B cell (primary cell): Measurements from ENCODE around the gene LRRC8D. TPM values are rescaled to one million over a fixed set of nuclear protein-coding genes. Genes with fewer than 3 reads are reported as not detected.

ENCODE experiments used
- ATAC-seq: fragments of 200-7000 bp; cut with Tn5 transposase; one replicate; pipeline ENCODE4 v1.10.0; 2021; ENCODE audit warnings: low read depth, mild to moderate bottlenecking, moderate number of reproducible peaks, moderate library complexity
- CTCF ChIA-PET: fragments of 350-600 bp; sonication (Branson Sonifier 250); formaldehyde crosslinking; loops from one replicate; lab custom pipeline; 2021; ENCODE audit warnings: antibody characterized with exemption, inconsistent platforms; lab: Charles Lee
- POLR2A ChIA-PET: fragments of 350-600 bp; sonication (Branson Sonifier 250); formaldehyde crosslinking; loops from one replicate; lab custom pipeline; 2021; ENCODE audit warnings: antibody characterized with exemption; lab: Charles Lee
- DNase-seq: peaks from one replicate; pipeline ENCODE4 v3.0.0; 2013
- H2AFZ ChIP-seq: 2 replicates; pipeline ENCODE4 v1.6.1; 2012; ENCODE audit warnings: mild to moderate bottlenecking, low read depth, low read length; ENCODE audit not compliant: insufficient read depth, poor library complexity, severe bottlenecking
- H3K27ac ChIP-seq, 2 donors: 1 replicate in 1 of 2; 2 replicates in 1 of 2; pipeline ENCODE4 v1.5.1; 2012 to 2013; ENCODE audit warnings: low read length in 2 of 2, mild to moderate bottlenecking in 2 of 2, moderate library complexity in 1 of 2
- H3K27me3 ChIP-seq, 4 experiments: fragments of 200-600 bp in 1 of 4; sonication (generic) in 1 of 4; replicated peaks in 1 of 4; 1 replicate in 2 of 4; 2 replicates in 2 of 4; pipeline versions ENCODE4 v1.6.1 to v1.7.0; 2013 to 2016; ENCODE audit warnings: low read length in 3 of 4, mild to moderate bottlenecking in 2 of 4, mixed read lengths in 1 of 4, moderate library complexity in 1 of 4; ENCODE audit not compliant: insufficient read depth in 4 of 4, control insufficient read depth in 3 of 4; ENCODE audit errors: control extremely low read depth in 1 of 4
- H3K36me3 ChIP-seq, 2 experiments: replicated peaks in 1 of 2; 1 replicate in 1 of 2; 2 replicates in 1 of 2; pipeline versions ENCODE4 v1.6.1 to v1.7.1; 2013; ENCODE audit warnings: low read length in 1 of 2; ENCODE audit not compliant: insufficient read depth in 2 of 2, control insufficient read depth in 1 of 2; ENCODE audit errors: control extremely low read depth in 1 of 2, extremely low read depth in 1 of 2
- H3K4me1 ChIP-seq, 2 donors: fragments of 200-600 bp in 1 of 2; sonication (generic) in 1 of 2; 1 replicate in 1 of 2; 2 replicates in 1 of 2; pipeline versions ENCODE4 v1.5.1 to v1.6.1; 2013 to 2017; ENCODE audit warnings: low read length in 2 of 2; ENCODE audit not compliant: control insufficient read depth in 2 of 2, insufficient read depth in 2 of 2
- H3K4me2 ChIP-seq: replicated peaks from 2 replicates; pipeline ENCODE3; 2012; ENCODE audit warnings: mild to moderate bottlenecking, low read depth, low read length; ENCODE audit not compliant: poor library complexity, severe bottlenecking
- H3K4me3 ChIP-seq, 5 experiments: fragments of 200-600 bp in 1 of 5; sonication (generic) in 1 of 5; 1 replicate in 3 of 5; 2 replicates in 2 of 5; pipeline versions ENCODE4 v1.5.1 to v1.7.0; 2011 to 2016; ENCODE audit warnings: low read length in 4 of 5, mild to moderate bottlenecking in 4 of 5, low read depth in 2 of 5, control low read depth in 1 of 5, moderate library complexity in 1 of 5; ENCODE audit not compliant: insufficient read depth in 1 of 5; ENCODE audit errors: control extremely low read depth in 1 of 5, extremely low read depth in 1 of 5
- H3K79me2 ChIP-seq: fragments of 200-600 bp; sonication (generic); one replicate; pipeline ENCODE4 v1.6.0; 2016; ENCODE audit warnings: low read length; ENCODE audit not compliant: control insufficient read depth, insufficient read depth
- H3K9ac ChIP-seq: fragments of 200-600 bp; sonication (generic); 2 replicates; pipeline ENCODE4 v1.6.1; 2017; ENCODE audit warnings: mild to moderate bottlenecking, low read length, moderate library complexity
- H3K9me3 ChIP-seq, 3 donors: one replicate each; pipeline versions ENCODE4 v1.6.1 to v1.7.1; 2013; ENCODE audit warnings: low read length in 2 of 3; ENCODE audit not compliant: control insufficient read depth in 2 of 3, insufficient read depth in 1 of 3; ENCODE audit errors: control extremely low read depth in 1 of 3
- H4K20me1 ChIP-seq: 2 replicates; pipeline ENCODE4 v1.6.0; 2012; ENCODE audit warnings: mild to moderate bottlenecking, low read length; ENCODE audit not compliant: insufficient read depth, control insufficient read depth, poor library complexity, severe bottlenecking
- H3K27ac Mint-ChIP-seq: one replicate; pipeline ENCODE4 v1.8.0; 2021; ENCODE audit warnings: mixed read lengths
- H3K27me3 Mint-ChIP-seq: one replicate; pipeline ENCODE4 v1.8.0; 2021; ENCODE audit warnings: mixed read lengths
- H3K4me1 Mint-ChIP-seq: one replicate; pipeline ENCODE4 v1.8.0; 2021; ENCODE audit warnings: mixed read lengths
- H3K4me3 Mint-ChIP-seq: one replicate; pipeline ENCODE4 v1.8.0; 2021; ENCODE audit warnings: mixed read lengths
- H3K9me3 Mint-ChIP-seq: one replicate; pipeline ENCODE4 v1.8.0; 2022; ENCODE audit warnings: mixed read lengths; ENCODE audit not compliant: insufficient read depth
- EZH2 ChIP-seq: IDR thresholded peaks from 2 replicates; pipeline ENCODE4 v1.6.1; 2012; ENCODE audit warnings: borderline replicate concordance, low read depth, mild to moderate bottlenecking, moderate library complexity, low read length; ENCODE audit not compliant: insufficient read depth, poor library complexity, severe bottlenecking
- WGBS: methylation state at CpG from one replicate; pipeline ENCODE4 v1.1.5; 2013; ENCODE audit warnings: missing lambda C conversion rate; ENCODE audit not compliant: insufficient coverage; 5-methylcytosine and 5-hydroxymethylcytosine counted together
- intact Hi-C: fragments of 100-400 bp; cut with micrococcal nuclease; formaldehyde crosslinking; loops from one replicate; pipeline ENCODE4 v1.10.0; 2022
- polyA plus RNA-seq: library from polyadenylated mRNA; depleted of rRNA; stranded (reverse); fragments of >200 nt; gene quantifications from 2 replicates; pipeline ENCODE4 v1.2.3, GENCODE V29; 2012
- total RNA-seq, 2 donors: library from RNA; stranded (reverse); fragments of 120-200 nt in 1 of 2; gene quantifications; 1 replicate in 1 of 2; 2 replicates in 1 of 2; pipeline versions ENCODE4 v1.2.3 to v1.2.4, GENCODE V29; 2013 to 2022
- TF ChIP-seq, protein P1 (sequence below): fragments of 200-600 bp; IDR thresholded peaks from one replicate; pipeline ENCODE4 v1.8.0; 2022; ENCODE audit warnings: antibody characterized with exemption, mild to moderate bottlenecking

Gene LRRC8D
- total and polyA plus RNA-seq, 2 donors (not counting 1 experiment from before 2014, with no cell fraction given) = 23.7 to 47.0 TPM

DNA sequence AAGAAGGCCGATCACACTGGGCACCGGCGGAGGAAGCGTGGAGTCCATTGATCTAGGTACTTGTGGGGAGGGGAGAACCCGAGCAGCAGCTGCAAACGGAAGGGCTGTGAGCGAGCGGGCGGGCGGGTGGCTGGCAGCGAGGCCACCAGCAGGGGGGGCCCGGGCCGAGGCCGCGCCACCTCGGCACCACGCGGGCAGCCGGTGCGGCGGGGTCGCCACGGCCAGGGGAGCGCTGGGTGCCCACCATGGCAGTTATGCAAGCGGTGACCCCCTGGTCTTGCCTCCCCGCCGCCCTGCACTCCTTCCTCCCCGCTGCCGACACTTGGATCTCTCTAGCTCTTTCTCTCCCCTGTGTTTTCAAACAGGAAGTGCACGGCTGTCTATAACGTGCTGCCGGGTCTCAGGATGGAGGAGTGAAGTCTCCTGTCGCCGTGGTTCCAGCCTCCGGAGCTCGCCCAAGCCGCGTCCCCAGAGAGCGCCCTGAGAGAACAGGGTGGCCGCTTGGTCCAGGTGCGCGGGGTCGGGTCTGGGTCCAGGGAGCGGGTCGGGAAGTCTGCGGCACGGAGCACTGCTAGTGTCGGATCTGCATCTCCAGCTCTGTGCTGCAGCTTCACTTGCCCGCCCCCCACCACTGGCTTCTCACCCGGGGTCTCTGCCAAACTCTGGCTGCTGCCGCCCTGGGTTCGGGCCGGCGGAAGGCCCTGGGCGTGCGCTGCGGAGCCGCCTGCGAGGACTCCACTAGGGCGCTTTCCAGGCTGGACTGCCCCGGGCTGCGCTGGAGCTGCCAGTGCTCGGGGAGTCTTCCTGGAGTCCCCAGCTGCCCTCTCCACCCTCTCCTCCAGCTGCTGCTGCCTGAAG, 22.7 kb downstream of the LRRC8D start:
- DNase-seq (peak; percentile 85), ATAC-seq (peak; percentile 93)
- Histone ChIP-seq H3K79me2 (peaks cover 47% of the 10 kb centered on the region), H3K27ac (peak overlapping the region; percentile 42 to 75), H3K36me3 (peaks cover 3 to 7% of the 10 kb centered on the region in 2 experiments), H2AFZ (peak overlapping the region; percentile 97), H3K27me3 (no peaks in the 10 kb centered on the region), H3K4me2 (peak overlapping the region; percentile 94), H3K9ac (peak overlapping the region; percentile 85), H3K4me3 (peak overlapping the region; percentile 48 to 84 (median 70)), H3K4me1 (peaks cover 28 to 30% of the 10 kb centered on the region in 2 donors), H4K20me1 (no peaks in the 10 kb centered on the region), H3K9me3 (no peaks in the 10 kb centered on the region)
- 1% methylated on average over 63 of the region's 63 CpGs for WGBS
- CTCF ChIA-PET = interaction anchor here (0.5 to 2.8 kb wide), 22 partner anchors 8 to 846 kb away, joined by 3 to 15 read pairs (median 6); partner anchors contain the start of gene LRRC8D
- intact Hi-C loops = loop anchor here (1.0 to 5.0 kb wide), 5 partner anchors 22 to 951 kb away; partner anchors contain the start of genes GTF2B, LRRC8D and ZNF326
- TF ChIP-seq, protein P1, sequence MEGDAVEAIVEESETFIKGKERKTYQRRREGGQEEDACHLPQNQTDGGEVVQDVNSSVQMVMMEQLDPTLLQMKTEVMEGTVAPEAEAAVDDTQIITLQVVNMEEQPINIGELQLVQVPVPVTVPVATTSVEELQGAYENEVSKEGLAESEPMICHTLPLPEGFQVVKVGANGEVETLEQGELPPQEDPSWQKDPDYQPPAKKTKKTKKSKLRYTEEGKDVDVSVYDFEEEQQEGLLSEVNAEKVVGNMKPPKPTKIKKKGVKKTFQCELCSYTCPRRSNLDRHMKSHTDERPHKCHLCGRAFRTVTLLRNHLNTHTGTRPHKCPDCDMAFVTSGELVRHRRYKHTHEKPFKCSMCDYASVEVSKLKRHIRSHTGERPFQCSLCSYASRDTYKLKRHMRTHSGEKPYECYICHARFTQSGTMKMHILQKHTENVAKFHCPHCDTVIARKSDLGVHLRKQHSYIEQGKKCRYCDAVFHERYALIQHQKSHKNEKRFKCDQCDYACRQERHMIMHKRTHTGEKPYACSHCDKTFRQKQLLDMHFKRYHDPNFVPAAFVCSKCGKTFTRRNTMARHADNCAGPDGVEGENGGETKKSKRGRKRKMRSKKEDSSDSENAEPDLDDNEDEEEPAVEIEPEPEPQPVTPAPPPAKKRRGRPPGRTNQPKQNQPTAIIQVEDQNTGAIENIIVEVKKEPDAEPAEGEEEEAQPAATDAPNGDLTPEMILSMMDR = peak; percentile 85
- TF ChIP-seq EZH2 = no peak
- Mint-ChIP-seq H3K4me3 (peak overlapping the region; percentile 90), H3K27me3 (no peaks in the 10 kb centered on the region), H3K27ac (peak overlapping the region; percentile 74), H3K4me1 (peaks cover 49% of the 10 kb centered on the region), H3K9me3 (no peaks in the 10 kb centered on the region)
- POLR2A ChIA-PET = interaction anchor here (0.6 to 2.9 kb wide), 5 partner anchors 18 to 211 kb away, joined by 3 to 18 read pairs (median 4); partner anchors contain the start of gene LRRC8C
